ENCODE results near the gene EED. TPM values are rescaled to one million over a fixed set of nuclear protein-coding genes. Genes with fewer than 3 reads are reported as not detected.

The EED gene
- total RNA-seq, 2 experiments from 2014 or later: 32.1 to 35.4 TPM

DNA sequence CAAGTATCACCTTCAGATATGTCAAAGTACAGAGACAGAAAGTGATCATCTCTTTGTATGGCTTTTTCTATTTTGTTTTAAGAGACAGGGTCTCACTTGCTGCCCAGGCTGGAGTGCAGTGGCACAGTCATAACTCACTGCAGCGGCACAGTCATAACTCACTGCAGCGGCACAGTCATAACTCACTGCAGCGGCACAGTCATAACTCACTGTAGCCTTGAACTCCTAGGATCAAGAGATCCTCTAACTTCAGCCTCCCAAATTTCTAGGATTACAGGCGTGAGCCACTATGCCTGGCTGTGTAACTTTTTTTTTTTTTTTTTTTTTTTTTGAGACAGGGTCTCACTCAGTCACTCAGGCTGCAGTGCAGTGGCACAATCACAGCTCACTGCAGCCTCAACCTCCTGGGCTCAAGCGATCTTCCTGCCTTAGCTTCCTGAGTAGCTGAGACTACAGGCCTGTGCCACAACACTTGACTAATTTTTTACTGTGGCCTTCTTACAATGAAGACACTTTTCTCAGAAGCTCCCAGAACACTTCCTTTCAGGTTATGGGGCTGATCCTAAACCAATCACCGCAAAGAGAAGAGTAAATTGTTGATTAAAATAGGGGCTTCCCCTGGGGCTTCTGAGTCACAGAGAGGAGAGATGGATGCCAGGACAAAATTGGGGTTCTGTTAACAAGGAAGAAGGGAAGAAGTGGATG lies 48.5 kb downstream of the EED start:
- H3K4me3 Mint-ChIP-seq: no peak overlapping the region
- H3K27me3 ChIP-seq (ENCODE audit: control insufficient read depth in 1 of 2, insufficient read depth in 2 of 2, low read length in 2 of 2): no peaks in the 10 kb centered on the region
- no peaks in the 10 kb centered on the region for H3K27me3 Mint-ChIP-seq
- DNase-seq (peak in 4 of 14 experiments; percentile 10 to 64 (median 38)), ATAC-seq (ENCODE audit: poor library complexity) (peak; percentile 44)
- H3K9me3 ChIP-seq (ENCODE audit: control insufficient read depth in 1 of 2, insufficient read depth in 1 of 2, low read length in 2 of 2): no peaks in the 10 kb centered on the region
- no peaks in the 10 kb centered on the region for H3K36me3 ChIP-seq (ENCODE audit: insufficient read depth, low read length)
- ChIA-PET CTCF (interaction anchor here (0.9 to 1.5 kb wide), 2 partner anchors 251 to 438 kb away, joined by 4 to 6 read pairs; partner anchors contain the start of gene CCDC83), POLR2A (no interaction called here)
- TF ChIP-seq, protein P1, sequence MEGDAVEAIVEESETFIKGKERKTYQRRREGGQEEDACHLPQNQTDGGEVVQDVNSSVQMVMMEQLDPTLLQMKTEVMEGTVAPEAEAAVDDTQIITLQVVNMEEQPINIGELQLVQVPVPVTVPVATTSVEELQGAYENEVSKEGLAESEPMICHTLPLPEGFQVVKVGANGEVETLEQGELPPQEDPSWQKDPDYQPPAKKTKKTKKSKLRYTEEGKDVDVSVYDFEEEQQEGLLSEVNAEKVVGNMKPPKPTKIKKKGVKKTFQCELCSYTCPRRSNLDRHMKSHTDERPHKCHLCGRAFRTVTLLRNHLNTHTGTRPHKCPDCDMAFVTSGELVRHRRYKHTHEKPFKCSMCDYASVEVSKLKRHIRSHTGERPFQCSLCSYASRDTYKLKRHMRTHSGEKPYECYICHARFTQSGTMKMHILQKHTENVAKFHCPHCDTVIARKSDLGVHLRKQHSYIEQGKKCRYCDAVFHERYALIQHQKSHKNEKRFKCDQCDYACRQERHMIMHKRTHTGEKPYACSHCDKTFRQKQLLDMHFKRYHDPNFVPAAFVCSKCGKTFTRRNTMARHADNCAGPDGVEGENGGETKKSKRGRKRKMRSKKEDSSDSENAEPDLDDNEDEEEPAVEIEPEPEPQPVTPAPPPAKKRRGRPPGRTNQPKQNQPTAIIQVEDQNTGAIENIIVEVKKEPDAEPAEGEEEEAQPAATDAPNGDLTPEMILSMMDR (IDR thresholded peaks at IDR 0.05): no peak
- H3K4me1 ChIP-seq (ENCODE audit: insufficient read depth, low read length): peaks cover 21% of the 10 kb centered on the region
- H3K9me3 Mint-ChIP-seq: no peaks in the 10 kb centered on the region
- intact Hi-C loops (cut with DNase I, micrococcal nuclease): loop anchor here (1.0 to 5.0 kb wide), 3 partner anchors 251 to 698 kb away; partner anchors contain the start of gene CCDC83 (in 1 of the 2)
- H3K4me3 ChIP-seq (ENCODE audit: low read length): no peak overlapping the region
- H3K36me3 Mint-ChIP-seq (ENCODE audit: low read depth): no peaks in the 10 kb centered on the region
- peak overlapping the region in 1 of 2 donors; percentile 26 for H3K27ac ChIP-seq (ENCODE audit: low read depth in 1 of 2, low read length in 2 of 2)
- H3K27ac Mint-ChIP-seq: no peak overlapping the region
- H3K4me1 Mint-ChIP-seq (ENCODE audit: low read depth): peaks cover 23% of the 10 kb centered on the region

DNA sequence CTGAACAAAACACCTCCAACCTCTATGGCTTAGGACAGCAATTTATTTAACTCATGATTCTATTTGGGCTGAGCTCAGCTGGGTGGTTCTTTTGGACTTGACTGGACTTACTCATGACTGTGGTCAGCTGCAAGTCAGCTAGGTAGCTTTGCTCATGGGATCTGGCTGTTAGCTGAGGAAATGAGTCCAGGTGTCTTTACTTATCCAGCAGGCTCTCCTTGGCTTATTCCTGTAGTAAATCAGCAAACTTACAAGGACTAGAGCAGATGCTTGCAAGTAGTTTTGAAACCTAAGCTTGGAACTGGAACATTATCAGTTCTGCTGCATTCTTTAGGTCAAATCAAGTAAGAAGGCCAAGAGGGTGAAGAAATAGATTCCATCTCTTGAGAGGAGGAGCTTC lies 49.5 kb downstream of the EED start:
- Histone ChIP-seq H3K4me3 (ENCODE audit: low read length) (no peak overlapping the region), H3K27me3 (ENCODE audit: control insufficient read depth in 1 of 2, insufficient read depth in 2 of 2, low read length in 2 of 2) (no peaks in the 10 kb centered on the region), H3K9me3 (ENCODE audit: control insufficient read depth in 1 of 2, insufficient read depth in 1 of 2, low read length in 2 of 2) (no peaks in the 10 kb centered on the region), H3K4me1 (ENCODE audit: insufficient read depth, low read length) (peaks cover 16% of the 10 kb centered on the region), H3K27ac (ENCODE audit: low read depth in 1 of 2, low read length in 2 of 2) (no peak overlapping the region), H3K36me3 (ENCODE audit: insufficient read depth, low read length) (no peaks in the 10 kb centered on the region)
- no peak overlapping the region for H3K4me3 Mint-ChIP-seq
- peaks cover 14% of the 10 kb centered on the region for H3K4me1 Mint-ChIP-seq (ENCODE audit: low read depth)
- ATAC-seq (ENCODE audit: poor library complexity) (no peak), DNase-seq (no peak)
- TF ChIP-seq, protein P1 (IDR thresholded peaks at IDR 0.05): no peak
- intact Hi-C loops (cut with DNase I, micrococcal nuclease): loop anchor here in 1 of 2 experiments (5.0 kb wide), 1 partner anchor 252 kb away; no protein-coding TSS in a partner anchor
- H3K27ac Mint-ChIP-seq: no peak overlapping the region
- H3K27me3 Mint-ChIP-seq: no peaks in the 10 kb centered on the region
- no peaks in the 10 kb centered on the region for H3K36me3 Mint-ChIP-seq (ENCODE audit: low read depth)
- H3K9me3 Mint-ChIP-seq: no peaks in the 10 kb centered on the region
- ChIA-PET POLR2A (no interaction called here), CTCF (interaction anchor here (1.5 kb wide), 1 partner anchor 252 kb away, joined by 4 read pairs; no protein-coding TSS in a partner anchor)

DNA sequence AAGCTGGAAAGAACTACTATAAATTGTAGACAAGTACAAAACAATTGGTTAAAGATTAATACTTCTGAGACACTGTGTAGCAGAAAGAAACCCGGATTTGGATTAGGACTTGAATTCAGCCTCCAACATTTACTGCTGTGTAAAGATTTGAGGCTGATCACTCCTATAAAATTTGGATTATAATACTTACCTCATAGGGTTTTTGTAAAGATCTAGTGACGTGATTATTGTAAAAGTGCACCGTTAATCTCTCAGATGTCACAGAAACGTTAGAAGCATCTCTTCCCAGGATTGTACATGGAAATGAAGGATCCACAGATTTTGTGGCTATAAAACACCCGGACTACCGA lies 57.2 kb downstream of the EED start:
- Histone ChIP-seq H3K27ac (ENCODE audit: low read depth in 1 of 2, low read length in 2 of 2) (peak overlapping the region in 1 of 2 donors; percentile 85), H3K4me1 (ENCODE audit: insufficient read depth, low read length) (peaks cover 3% of the 10 kb centered on the region), H3K36me3 (ENCODE audit: insufficient read depth, low read length) (no peaks in the 10 kb centered on the region), H3K4me3 (ENCODE audit: low read length) (peak overlapping the region; percentile 83), H3K9me3 (ENCODE audit: control insufficient read depth in 1 of 2, insufficient read depth in 1 of 2, low read length in 2 of 2) (no peaks in the 10 kb centered on the region), H3K27me3 (ENCODE audit: control insufficient read depth in 1 of 2, insufficient read depth in 2 of 2, low read length in 2 of 2) (no peaks in the 10 kb centered on the region)
- H3K4me1 Mint-ChIP-seq (ENCODE audit: low read depth): peaks cover 33% of the 10 kb centered on the region
- peak overlapping the region; percentile 99 for H3K4me3 Mint-ChIP-seq
- intact Hi-C loops (cut with DNase I, micrococcal nuclease): loop anchor here (1.0 to 10.0 kb wide), 6 partner anchors 57 to 677 kb away; partner anchors contain the start of genes DLG2 (in 2 of the 2), EED (in 2 of the 2), TMEM126B (in 2 of the 2) and CREBZF (in 1 of the 2)
- H3K27me3 Mint-ChIP-seq: no peaks in the 10 kb centered on the region
- TF ChIP-seq, protein P1 (IDR thresholded peaks at IDR 0.05): no peak
- no peak for DNase-seq
- H3K27ac Mint-ChIP-seq: peak overlapping the region; percentile 98
- no peaks in the 10 kb centered on the region for H3K9me3 Mint-ChIP-seq
- peaks cover 15% of the 10 kb centered on the region for H3K36me3 Mint-ChIP-seq (ENCODE audit: low read depth)
- ATAC-seq (ENCODE audit: poor library complexity): no peak
- POLR2A ChIA-PET: interaction anchor here (1.4 to 1.6 kb wide), 2 partner anchors 636 to 654 kb away, joined by 3 to 4 read pairs; partner anchors contain the start of gene TMEM126A
- CTCF ChIA-PET: interaction anchor here (0.5 to 1.7 kb wide), 4 partner anchors 9 to 549 kb away, joined by 3 to 5 read pairs (median 4); no protein-coding TSS in a partner anchor
